Activated CD8-positive, alpha-beta memory T cell treated with anti-CD3 and anti-CD28 coated beads for 1 hour (primary cell): ENCODE measurements around the gene ZNF407.

Source experiments
- DNase-seq, 2 donors: peaks; one replicate each; pipeline ENCODE4 v3.0.0-alpha.2; 2020; ENCODE audit warnings: low read depth in 1 of 2; ENCODE audit errors: extremely low read depth in 1 of 2

ZNF407 gene

DNA sequence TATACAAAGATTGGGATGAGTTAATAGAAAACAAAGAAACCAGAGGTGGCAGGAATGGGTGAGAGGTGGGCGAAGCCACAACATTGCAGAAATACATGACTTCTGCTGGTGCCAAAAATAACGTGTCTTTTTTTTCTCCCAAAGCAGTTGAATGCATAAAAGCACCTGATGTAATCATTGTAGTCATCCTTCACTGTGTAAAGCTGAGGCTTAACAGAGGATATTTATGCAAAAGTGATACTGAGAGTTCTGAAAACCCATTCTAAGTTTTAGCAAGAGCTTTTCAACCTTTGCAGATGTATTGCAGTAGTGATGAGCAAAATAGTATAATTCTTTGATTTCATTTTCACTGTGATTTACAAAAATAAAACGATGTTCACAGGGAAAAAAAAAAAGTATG, 438.3 kb downstream of the ZNF407 start:
- no peak for DNase-seq

DNA sequence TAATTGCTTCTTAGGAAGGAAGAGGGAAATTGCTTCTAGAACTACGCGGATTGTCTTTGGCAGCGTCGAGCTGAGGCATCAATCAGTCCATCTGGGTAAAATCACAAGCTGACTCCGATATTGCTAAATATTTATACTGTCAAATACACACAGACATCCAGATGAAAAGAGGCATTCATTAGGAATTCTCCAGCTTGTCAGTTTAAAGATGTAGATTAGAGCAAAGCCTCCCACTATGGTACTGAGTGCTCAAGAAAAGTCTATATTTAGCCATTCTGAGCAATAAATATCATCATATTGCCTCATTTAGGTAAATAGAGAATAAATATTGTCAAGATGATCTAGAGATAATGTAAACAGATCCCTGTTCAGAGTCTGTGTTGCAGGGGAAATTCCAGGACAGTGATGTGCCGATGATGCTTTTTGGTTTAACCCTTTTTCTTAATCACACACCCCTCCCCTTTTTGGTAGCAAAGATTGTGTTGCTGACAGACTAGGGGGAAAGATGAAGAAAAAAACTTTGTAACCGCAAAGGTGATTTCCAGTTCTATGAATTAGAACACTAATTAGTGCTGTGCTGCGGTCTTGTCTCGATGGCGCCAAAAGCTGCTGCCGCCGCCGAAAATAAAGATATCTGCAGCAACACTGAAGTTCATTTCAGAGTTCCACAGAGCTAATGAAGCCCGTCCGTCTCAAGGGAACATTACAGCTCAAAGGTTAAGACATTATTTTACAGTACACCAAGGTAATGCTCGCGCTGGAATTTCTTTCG, 439.4 kb downstream of the ZNF407 start:
- no peak for DNase-seq

DNA sequence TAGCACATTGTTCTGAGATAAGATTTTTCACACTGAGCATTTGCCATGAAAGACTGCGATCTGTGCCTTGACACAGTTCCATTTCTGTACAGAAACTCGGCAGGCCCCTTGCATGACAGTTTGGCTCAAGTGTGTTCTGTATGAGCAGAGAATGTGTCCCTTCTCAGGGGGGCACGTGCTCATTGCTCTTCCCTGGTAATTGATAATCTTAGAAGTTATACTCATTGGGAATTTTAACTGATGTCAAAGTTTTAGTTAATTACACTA, 440.0 kb downstream of the ZNF407 start:
- no peak for DNase-seq

DNA sequence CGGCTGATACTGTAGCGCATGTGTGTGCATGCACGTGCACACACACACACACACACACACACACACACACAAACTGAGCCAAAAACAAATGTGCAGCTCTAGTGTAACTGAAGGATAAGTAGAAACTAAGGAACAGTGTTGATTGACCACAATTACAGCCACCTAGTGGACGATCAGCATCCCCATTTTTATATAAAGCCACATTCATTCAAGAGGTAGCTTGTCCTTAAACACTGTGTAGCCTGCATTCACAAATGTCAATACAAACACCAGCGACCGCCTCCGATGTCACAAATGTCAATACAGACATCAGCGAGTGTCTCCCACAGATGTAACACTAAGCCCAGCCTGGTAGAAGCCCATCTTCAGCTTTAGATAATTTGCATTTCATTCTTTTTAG, 443.9 kb downstream of the ZNF407 start:
- DNase-seq: no peak

DNA sequence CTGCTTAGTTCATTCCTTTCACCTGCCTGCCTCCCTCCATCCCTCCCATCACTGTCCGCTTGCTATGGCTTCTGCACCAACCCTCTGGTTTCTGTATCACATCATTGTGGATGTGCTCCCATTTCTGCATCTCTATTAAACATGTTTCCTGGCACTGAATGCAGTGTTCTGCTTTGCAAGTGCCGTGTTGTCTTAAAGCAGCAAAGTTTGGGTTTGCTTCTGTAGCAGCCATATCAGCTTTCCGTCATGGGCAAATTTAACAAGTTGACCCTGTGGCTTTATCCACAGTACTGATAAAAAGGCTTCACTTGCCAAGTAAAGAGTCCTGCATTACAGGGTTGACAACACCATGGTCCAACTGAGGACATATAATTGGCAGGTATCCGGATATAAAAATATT, 445.8 kb downstream of the ZNF407 start:
- DNase-seq: no peak

DNA sequence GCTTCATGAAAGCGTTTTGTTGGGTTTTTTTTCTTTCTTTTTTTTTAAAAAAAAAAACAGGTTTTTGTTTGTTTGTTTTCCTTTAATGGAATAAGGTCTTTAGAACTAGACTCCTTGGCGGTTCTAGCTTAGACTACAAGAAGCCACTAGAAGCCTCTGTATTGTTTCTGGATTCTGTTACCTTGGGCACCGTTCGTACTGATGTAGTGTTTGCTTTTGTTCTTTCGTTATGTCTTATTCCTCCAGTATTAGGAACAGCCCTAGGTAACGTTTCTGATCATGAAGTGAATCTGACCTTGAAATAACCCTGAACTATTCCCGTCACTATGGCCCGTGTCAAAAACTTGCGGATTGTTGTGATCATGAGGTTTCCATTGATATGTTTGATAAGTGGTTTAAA, 446.6 kb downstream of the ZNF407 start:
- no peak for DNase-seq

DNA sequence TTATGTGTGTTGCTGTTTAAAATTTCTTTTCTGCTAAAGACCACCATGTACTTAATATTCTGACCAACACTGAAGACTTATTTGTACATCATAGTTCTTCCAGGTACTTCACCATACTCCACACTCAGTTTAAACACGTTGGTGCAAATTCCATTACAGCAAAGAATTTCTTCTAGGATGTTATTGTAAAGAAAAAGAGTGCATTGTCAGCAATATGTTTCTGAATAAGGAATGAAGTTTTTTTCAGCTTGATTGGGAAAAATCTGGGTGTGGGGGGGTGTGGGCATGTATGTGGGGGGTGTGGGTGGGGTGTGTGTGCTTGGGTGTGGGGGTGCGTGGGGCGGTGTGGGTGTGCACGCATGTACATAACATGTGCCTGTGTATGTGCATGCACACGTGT, 447.1 kb downstream of the ZNF407 start:
- DNase-seq: no peak

DNA sequence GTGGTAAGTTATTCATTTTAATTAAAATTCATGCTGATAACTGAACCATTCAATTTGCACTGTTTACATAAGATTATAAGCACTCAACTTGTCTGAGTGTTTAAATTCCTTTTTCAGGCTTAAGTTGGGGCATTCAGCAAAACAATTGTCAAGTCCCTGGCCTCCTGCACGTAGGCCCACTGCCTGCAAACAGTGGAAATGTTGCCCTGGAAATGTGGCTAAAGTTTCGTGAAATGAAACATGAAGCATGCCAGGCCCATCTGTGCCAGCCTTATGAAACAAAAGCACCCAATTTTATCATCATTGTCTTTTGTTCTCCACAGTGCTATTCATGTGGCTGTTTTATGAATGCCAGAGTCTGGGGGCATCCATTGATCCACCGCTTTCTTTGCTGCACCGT, 447.6 kb downstream of the ZNF407 start:
- DNase-seq: no peak

DNA sequence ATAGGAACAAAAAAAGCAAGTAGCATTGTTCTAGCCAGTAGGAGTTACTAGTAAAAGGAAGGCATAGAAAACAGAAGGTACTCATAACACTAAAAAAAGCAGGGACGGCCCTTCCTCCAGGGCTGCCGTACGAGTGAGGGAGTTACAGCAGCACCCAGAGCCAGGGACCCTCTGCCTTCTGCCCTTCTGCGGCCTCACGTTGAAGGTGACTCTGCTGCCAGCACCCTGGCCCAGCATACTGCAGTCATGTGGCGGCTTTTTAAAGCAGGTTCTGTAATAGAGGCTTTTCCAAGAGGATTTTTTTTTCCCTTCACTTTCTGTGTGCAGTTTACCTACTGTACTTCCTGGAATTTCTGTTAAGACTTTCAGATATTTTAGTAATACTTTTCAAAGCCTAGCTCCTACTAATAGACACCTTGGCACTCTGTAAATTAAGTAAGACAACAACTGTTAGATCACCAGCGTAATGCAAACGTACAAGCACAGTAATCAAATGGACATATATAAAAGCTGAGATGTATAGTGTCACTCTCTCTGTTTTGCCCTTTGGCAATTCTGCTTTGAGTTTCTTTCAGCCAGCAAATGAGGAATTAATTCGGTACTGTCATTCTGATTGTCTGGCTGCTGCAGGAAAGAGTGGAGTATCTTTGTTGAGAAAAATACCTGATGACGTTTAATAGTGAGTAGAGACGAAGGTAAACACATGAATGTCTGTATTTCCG, 449.7 kb downstream of the ZNF407 start:
- DNase-seq: no peak

DNA sequence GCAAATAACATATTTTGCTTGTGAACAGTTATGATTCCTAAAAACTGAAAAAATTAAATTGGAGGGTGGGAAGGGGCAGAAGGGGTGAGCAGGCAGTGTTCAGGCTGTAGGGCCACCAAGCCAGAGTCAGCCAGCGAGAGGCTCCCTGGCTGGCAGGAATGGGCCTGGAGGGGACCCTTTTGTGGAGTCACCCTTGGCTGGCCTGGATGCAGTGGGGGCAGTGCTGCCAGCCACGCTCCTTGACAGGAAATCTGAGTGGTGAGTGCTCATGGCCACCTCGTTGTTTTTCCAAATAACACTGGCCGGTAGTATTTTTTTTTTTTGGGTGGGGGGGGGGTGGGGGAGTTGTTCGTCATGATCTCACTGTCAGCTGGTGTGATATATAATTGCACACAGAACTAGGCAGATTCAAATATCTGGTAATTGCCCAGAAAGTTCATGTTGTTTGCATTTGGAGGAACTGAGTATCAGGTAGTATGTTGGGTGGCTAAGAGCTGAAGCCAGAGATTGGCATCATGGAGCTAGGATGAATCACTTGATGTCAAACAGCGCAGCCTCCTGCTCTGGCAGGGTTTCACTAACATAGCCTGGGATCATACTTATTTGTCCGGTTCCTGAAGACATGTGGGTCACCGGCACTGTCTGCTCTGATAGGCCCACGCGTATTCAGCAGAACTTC, 451.2 kb downstream of the ZNF407 start:
- DNase-seq: no peak

DNA sequence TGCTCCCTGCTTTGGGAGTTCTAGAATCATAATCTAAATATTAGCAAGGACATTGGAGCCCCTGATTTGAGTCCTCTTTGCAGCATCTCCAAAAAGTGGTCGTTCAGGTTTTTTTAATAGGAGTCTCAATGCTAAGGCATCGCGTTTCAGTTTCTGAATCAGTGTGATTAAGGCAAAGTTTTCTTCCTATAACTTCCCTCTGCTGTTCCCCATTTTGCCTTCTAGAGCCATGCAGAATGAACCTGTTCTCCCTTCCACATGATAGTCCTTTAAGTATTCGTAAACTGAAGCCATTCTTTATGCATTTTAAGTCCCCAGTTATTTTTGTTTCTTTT, 451.8 kb downstream of the ZNF407 start:
- DNase-seq: no peak

DNA sequence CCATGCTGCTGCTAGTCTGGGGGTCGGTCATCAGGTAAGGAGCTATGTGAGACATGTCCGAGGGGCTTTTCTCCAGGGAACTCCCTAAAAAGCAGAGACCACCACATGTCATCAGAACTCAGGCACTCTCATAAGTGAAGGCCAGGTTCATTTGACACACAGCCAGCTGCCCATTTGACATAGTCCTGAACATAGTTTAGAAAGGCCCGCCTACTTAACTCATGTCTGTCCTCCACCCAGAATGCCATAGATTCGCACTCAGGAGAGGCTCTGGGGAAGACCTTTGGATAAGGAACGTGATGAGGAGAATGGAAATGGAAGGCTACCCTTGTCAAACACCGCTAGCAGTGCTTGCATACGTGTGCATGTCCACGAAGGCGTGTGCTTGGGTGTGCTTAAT, 454.1 kb downstream of the ZNF407 start:
- no peak for DNase-seq

DNA sequence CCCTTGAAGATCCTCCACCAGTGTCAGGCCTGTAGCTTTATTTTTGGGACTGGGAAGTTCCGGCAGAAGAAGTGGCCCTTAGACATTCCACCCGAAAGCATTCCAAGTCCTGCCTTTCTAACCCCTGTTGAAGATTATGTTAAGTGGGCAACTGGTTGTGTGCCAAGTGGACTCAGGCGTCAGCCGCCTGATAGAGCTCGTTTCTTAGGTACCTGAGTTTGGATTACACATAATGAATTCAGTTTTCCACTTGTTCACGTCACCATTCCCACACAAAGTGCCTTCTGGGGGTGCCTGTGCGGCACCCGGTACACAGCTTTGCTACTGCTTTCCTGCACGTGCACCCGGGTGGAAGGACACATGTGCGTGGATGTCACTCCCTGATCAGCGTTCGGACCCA, 454.8 kb downstream of the ZNF407 start:
- DNase-seq: no peak

DNA sequence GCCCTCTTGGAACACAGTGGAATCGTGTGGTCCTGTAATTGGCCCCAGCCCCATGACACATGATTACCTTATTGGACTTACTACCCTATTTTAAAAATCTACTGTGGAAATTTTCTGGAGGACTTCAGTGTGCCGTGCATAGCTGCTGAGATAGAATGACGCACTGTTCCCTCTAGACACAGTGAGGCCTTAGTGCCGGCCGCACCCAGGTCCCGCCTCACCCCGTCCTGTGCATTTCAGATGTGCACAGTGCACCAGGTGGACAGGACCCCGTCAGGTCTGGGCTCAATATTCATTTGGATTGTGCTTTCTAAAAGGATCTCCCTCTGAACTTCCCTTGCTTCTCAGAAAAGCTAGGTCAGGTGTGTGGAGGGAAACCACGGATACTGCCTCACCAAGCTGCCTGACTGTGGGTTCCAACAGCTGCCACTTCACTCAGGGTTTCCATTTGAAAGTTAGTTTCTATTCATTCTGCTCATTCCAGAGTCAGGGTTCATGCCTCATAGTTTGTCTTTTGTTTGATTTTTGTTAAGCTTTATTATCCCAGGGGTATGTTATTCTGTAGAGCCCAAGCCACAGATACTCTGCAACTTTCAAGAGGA, 455.5 kb downstream of the ZNF407 start:
- DNase-seq: no peak

DNA sequence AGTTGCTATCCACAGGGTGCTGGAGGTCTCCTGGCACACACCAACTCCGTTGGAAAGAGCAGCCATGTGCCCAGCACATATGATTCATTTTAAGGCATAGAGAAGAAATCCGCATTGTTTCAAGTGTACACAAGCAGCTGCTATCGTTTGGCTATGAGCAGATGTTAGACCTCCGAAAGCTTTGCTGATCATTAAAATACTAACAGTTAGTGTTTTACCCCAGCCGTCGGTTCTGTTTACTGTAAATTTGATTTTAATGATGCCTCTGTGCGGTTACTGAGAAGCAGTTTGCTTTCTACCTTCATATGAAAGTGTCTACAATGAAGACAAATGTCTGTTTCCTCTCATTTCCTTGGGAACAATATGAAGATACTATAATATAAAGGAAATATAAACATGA, 456.4 kb downstream of the ZNF407 start:
- no peak for DNase-seq

DNA sequence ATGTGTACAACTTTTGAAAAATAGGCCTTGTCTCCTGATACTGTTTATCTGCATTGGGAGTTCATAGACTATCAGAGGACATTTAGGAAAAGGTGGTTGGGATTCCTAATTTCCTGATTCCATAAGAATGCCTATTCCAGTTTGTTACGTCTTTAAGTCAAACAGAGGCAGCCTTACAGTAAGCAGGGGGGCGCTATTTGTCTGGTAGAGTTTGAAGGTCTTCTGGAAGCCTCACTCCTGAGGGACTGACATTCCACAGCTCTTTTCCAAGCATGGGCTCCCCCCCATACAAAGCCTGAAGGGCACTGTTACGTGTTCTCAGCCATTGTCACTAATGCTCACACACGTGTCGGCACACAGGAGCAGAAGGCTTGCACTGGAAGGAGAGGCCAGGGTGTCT, 456.9 kb downstream of the ZNF407 start:
- no peak for DNase-seq

DNA sequence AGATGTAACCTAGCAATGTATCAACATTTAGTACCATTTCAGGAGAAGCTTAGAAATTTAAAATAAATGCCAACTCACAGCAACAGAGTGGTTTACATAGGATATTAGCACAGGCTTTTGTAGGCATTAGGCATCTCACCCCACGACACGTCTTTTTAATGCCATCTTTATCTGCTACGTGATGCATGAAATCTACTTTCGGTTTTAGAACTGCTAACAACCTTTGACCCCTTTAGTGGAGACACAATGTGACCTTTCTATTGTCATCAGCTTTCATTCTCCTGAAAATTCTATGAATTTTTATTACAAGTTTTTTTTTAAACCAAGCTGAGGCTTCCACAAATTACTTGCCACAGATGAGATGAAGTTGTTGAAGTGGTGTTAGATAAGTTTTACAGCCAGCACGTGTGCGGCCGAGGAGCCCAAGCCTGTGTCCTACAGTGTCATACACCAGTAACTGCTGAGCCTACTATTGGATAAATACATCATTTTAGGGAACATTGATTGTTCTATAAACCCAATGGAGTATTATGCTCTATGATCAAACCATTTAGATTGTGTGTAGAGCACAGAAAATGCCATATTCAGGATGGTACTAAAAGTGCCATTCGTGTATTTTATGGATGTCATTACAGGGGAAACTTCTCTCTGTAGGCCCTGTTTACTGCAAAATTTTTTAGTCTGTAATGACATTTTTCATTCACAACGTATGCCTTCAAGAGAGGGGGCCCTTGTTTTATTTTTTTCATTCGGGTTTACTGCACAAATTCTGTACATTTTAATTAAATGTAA, 459.7 kb downstream of the ZNF407 start:
- no peak for DNase-seq

DNA sequence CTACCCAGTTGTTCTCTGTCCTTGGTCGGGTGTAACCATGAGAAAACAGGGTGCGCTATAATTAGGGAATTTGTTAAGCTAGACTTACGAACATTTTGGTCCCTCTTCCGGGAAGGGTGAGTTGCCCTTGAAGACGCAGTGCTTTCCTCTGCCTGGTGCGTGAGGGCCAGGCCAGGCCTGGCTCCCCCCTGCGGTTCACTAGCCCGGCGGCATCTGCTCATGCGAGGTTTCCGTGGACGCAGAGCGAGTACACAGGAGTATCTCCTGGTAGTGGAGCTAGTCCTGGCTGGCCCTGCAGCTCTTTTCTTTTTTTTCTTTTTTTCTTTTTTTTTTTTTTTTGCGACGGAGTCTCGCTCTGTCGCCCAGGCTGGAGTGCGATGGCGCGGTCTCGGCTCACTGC, 462.5 kb downstream of the ZNF407 start:
- DNase-seq: no peak

DNA sequence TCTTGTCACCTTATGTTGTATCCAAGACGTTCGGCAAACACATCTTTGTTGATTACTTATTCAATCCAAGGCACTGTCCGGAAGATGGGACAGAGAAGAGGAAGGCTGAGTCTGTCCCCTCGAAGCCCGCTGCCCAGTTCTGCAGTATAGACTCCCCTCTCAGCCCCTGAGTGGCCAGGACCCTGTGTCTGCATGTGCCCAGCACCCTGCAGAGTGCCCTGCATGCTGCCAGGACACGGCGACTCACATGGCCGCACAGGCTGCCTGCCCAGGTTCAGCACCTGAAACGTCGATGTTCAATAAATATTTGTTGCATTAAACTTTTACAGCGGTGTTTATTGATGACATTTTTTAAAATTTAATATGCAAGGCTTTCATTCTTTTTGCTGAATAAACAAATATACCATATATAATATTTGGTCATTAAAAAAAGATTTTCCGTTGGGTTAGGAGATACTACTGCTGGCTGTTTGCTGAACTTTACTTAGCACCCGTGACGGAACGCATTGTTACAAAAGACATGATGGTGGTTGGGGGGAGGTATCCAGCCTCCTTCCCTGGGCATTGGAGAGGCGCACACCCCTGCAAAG, 464.7 kb downstream of the ZNF407 start:
- no peak for DNase-seq

DNA sequence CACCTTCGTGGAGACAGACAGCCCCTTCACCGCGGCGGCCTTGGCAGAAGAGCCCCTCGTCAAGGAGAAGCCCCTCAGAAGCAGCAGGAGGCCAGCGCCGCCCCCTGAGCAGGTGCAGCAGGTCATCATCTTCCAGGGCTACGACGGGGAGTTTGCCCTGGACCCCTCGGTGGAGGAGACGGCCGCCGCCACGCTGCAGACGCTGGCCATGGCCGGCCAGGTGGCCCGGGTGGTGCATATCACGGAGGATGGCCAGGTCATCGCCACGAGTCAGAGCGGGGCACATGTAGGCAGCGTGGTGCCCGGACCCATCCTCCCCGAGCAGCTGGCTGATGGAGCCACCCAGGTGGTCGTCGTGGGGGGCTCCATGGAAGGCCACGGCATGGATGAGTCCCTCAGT, 465.5 kb downstream of the ZNF407 start:
- no peak for DNase-seq
